Measurements from ENCODE around the gene OOEP.
"Not testable (repeated sequence)": the region's sequence is repeated elsewhere in the genome, so short reads cannot be mapped to it uniquely, and the experiment has no call there.

OOEP gene

GRCh38 chr6:73369563-73369962 is at the start of gene OOEP:
OOEP (minus strand) TSS chr6:73369897; CDS start chr6:73369792, 105 bp downstream.
- no peak for DNase-seq (ENCODE audit: low read depth in 2 of 3, low spot score in 1 of 3)

- DNase-seq (ENCODE audit: low read depth in 2 of 3, low spot score in 1 of 3) = no peak
These were observed 48.5 kb upstream of the OOEP start for GRCh38 chr6:73418081-73418741.

GRCh38 chr6:73413102-73413501 is 43.4 kb upstream of the OOEP start:
- DNase-seq (ENCODE audit: low read depth in 2 of 3, low spot score in 1 of 3) = no peak

- no peak for DNase-seq (ENCODE audit: low read depth in 2 of 3, low spot score in 1 of 3)
These were observed 39.7 kb upstream of the OOEP start for GRCh38 chr6:73409395-73409794.

- DNase-seq (ENCODE audit: low read depth in 2 of 3, low spot score in 1 of 3) = no peak
These were observed 31.0 kb upstream of the OOEP start for GRCh38 chr6:73400656-73401055.

- no peak for DNase-seq (ENCODE audit: low read depth in 2 of 3, low spot score in 1 of 3)
These were observed 26.2 kb upstream of the OOEP start for GRCh38 chr6:73395875-73396274.

- DNase-seq (ENCODE audit: low read depth in 2 of 3, low spot score in 1 of 3) = peak in 2 of 3 donors; percentile 6 to 9
These were observed 25.1 kb upstream of the OOEP start, which contains the start of gene DDX43 for GRCh38 chr6:73394577-73395354. DDX43 (plus strand) TSS chr6:73394828; CDS start chr6:73394906, 78 bp downstream.

- DNase-seq (ENCODE audit: low read depth in 2 of 3, low spot score in 1 of 3) = no peak
These were observed 23.6 kb upstream of the OOEP start for GRCh38 chr6:73393278-73393677.

- DNase-seq (ENCODE audit: low read depth in 2 of 3, low spot score in 1 of 3) = not testable (repeated sequence)
These were observed 22.5 kb upstream of the OOEP start for GRCh38 chr6:73392188-73392587.

- DNase-seq (ENCODE audit: low read depth in 2 of 3, low spot score in 1 of 3) = no peak
These were observed 22.0 kb upstream of the OOEP start for GRCh38 chr6:73391675-73392074.

GRCh38 chr6:73389854-73390253 is 20.2 kb upstream of the OOEP start:
- no peak for DNase-seq (ENCODE audit: low read depth in 2 of 3, low spot score in 1 of 3)

- peak; percentile 7 to 44 (median 32) for DNase-seq (ENCODE audit: low read depth in 2 of 3, low spot score in 1 of 3)
These were observed 19.3 kb upstream of the OOEP start for GRCh38 chr6:73388800-73389512.

GRCh38 chr6:73388433-73388799 is 18.7 kb upstream of the OOEP start:
- DNase-seq (ENCODE audit: low read depth in 2 of 3, low spot score in 1 of 3) = no peak

- no peak for DNase-seq (ENCODE audit: low read depth in 2 of 3, low spot score in 1 of 3)
These were observed 12.9 kb upstream of the OOEP start for GRCh38 chr6:73382462-73383113.

GRCh38 chr6:73381531-73381930 is 11.8 kb upstream of the OOEP start:
- not testable (repeated sequence) for DNase-seq (ENCODE audit: low read depth in 2 of 3, low spot score in 1 of 3)

GRCh38 chr6:73377225-73377624 is 7.5 kb upstream of the OOEP start:
- DNase-seq (ENCODE audit: low read depth in 2 of 3, low spot score in 1 of 3) = no peak

GRCh38 chr6:73375216-73375615 is 5.5 kb upstream of the OOEP start:
- no peak for DNase-seq (ENCODE audit: low read depth in 2 of 3, low spot score in 1 of 3)

- DNase-seq (ENCODE audit: low read depth in 2 of 3, low spot score in 1 of 3) = no peak
These were observed 2.8 kb upstream of the OOEP start for GRCh38 chr6:73372516-73372915.

- DNase-seq (ENCODE audit: low read depth in 2 of 3, low spot score in 1 of 3) = no peak
These were observed 2.3 kb upstream of the OOEP start for GRCh38 chr6:73371984-73372383.

GRCh38 chr6:73369157-73369556 is 540 bp downstream of the OOEP start:
- DNase-seq (ENCODE audit: low read depth in 2 of 3, low spot score in 1 of 3) = no peak

GRCh38 chr6:73368675-73369074 is 1.0 kb downstream of the OOEP start:
- DNase-seq (ENCODE audit: low read depth in 2 of 3, low spot score in 1 of 3) = no peak
